GM18526 (cell line): ENCODE data around the gene FYB2.

Source experiments
- POLR2A ChIP-seq: IDR thresholded peaks from 3 replicates; pipeline ENCODE4 v1.6.1; 2011; ENCODE audit not compliant: insufficient read length; ENCODE audit errors: extremely low read depth

Gene FYB2

GRCh38 chr1:56814205-56814604, 5.0 kb downstream of the FYB2 start:
- no peak for TF ChIP-seq POLR2A

GRCh38 chr1:56811331-56811730, 7.9 kb downstream of the FYB2 start:
- no peak for TF ChIP-seq POLR2A

GRCh38 chr1:56808410-56808809, 10.8 kb downstream of the FYB2 start:
- TF ChIP-seq POLR2A: no peak

GRCh38 chr1:56806804-56807203, 12.4 kb downstream of the FYB2 start:
- no peak for TF ChIP-seq POLR2A

GRCh38 chr1:56803561-56804156, 15.5 kb downstream of the FYB2 start:
- no peak for TF ChIP-seq POLR2A

GRCh38 chr1:56799605-56800400, 19.4 kb downstream of the FYB2 start:
- TF ChIP-seq POLR2A: no peak

- TF ChIP-seq POLR2A: no peak
Observed at GRCh38 chr1:56798053-56798471, 21.1 kb downstream of the FYB2 start.

GRCh38 chr1:56797065-56797685, 22.0 kb downstream of the FYB2 start:
- no peak for TF ChIP-seq POLR2A

GRCh38 chr1:56795870-56796269, 23.3 kb downstream of the FYB2 start:
- no peak for TF ChIP-seq POLR2A

- TF ChIP-seq POLR2A: no peak
Observed at GRCh38 chr1:56790036-56790435, 29.2 kb downstream of the FYB2 start.

GRCh38 chr1:56788588-56788987, 30.6 kb downstream of the FYB2 start:
- TF ChIP-seq POLR2A: no peak

GRCh38 chr1:56788102-56788501, 31.1 kb downstream of the FYB2 start:
- TF ChIP-seq POLR2A: no peak

- no peak for TF ChIP-seq POLR2A
Observed at GRCh38 chr1:56787330-56787729, 31.9 kb downstream of the FYB2 start.

- no peak for TF ChIP-seq POLR2A
Observed at GRCh38 chr1:56782773-56783172, 36.4 kb downstream of the FYB2 start.

GRCh38 chr1:56780826-56781225, 38.4 kb downstream of the FYB2 start:
- TF ChIP-seq POLR2A: no peak

- no peak for TF ChIP-seq POLR2A
Observed at GRCh38 chr1:56780128-56780750, 39.0 kb downstream of the FYB2 start.
